HG03354 (cell line): ENCODE results near the gene IPO9.

ENCODE experiments used
- ATAC-seq: cut with Tn5 transposase; IDR thresholded peaks from one replicate; pipeline ENCODE4 v1.9.1; 2021; ENCODE audit warnings: mild to moderate bottlenecking; ENCODE audit not compliant: unreplicated experiment, poor library complexity, severe bottlenecking

The IPO9 gene

DNA sequence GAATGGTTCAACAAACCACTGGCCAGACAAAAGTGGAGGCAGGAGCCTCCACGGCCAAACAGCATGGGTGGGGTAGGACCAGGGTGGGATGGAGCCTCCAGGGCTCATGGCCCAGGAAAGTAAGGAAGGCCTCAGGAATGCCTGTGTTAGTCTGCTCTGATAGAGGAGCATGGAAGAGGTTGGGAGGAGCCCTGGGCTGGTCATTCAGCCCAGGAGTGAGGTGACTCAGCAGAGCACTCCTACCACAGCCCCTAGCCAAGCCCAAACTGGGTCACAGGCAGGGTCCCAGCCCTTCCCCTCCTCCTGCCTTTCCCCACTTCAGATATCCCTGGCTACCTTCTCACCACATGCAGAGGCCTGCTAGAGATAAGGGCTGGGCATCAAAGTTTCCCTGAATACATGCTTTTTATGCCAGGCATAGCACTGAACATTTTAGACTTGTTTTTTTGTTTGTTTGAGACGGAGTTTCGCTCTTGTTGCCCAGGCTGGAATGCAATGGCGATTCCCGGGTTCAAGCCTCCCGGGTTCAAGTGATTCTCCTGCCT, 56.6 kb downstream of the IPO9 start:
- no peak for ATAC-seq

DNA sequence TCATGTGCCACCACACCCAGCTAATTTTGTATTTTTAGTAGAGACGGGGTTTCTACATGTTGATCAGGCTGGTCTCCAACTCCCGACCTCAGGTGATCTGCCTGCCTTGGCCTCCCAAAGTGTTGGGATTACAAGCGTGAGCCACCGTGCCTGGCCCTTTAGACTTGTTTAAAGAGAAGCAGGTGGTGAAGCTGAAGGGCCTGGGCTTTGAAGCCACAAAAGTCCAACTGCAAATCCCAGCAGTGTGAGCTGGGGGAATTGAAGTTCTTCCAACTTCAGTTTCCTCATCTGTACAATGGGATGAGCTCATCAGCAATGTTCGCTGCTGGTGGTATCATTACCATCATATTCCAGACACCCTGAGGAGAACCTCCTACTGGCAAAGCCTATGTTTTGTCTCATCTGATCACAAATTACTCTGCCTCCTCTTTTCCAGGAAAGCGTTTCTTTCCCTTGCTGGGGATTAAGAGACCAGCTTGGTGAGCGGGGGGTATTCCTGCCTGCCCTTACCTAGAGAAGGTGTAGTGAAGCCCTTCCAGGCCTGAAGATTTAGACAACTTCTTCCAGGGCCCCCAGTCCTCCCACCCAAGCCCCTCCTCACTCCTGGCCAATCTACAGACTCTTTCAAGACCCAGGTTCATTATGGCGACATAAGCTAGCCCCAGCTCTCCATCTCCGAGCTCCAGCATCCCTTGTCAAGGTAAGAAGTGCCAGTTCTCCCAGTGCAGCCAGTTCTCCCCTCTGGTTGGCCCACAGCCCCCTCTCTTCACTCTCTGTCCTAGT, 57.3 kb downstream of the IPO9 start:
- ATAC-seq: no peak

- no peak for ATAC-seq
These were observed 58.3 kb downstream of the IPO9 start for GRCh38 chr1:201887116-201887866.

DNA sequence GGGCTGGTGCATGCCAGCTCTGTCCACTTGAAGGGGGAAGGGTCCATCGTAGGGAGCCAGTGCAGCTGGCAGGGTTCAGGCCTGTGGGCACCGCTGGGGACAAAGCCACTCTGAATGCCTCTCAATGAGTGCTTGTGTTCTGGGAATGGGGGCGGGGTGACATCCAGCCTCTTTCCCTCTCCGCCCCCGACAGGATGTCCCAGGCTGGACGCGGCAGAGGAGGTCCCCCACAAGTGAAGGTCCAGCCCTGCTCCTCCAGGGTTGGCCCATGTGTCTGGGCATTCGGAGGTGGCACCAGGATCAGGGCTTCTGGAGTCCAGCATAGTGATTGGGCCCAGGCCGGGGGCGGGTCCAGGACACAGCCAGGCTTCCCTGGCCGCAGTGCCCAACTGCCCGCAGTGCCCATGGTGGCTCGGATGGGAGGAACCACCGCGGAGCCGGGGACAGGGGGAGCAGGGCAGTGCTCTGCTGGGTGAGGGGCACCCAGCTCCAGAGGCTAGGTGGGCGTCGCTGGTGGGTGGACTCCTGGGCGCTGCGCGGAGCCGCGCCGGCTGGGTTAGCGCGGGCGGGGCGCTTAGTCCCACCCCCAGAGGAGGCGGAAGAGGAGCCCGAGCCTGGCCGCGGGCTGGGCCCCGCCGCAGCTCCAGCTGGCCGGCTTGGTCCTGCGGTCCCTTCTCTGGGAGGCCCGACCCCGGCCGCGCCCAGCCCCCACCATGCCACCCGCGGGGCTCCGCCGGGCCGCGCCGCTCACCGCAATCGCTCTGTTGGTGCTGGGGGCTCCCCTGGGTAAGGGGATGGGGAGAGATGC, 59.5 kb downstream of the IPO9 start, which contains the start of gene SHISA4:
Gene SHISA4 (plus strand): TSS at position 617 of the 808 bp plus-strand sequence. CDS start 97 bp downstream, at position 714.
- no peak for ATAC-seq

GRCh38 chr1:201889090-201889968, 60.4 kb downstream of the IPO9 start:
- no peak for ATAC-seq

GRCh38 chr1:201890223-201890622, 61.3 kb downstream of the IPO9 start:
- ATAC-seq: no peak

DNA sequence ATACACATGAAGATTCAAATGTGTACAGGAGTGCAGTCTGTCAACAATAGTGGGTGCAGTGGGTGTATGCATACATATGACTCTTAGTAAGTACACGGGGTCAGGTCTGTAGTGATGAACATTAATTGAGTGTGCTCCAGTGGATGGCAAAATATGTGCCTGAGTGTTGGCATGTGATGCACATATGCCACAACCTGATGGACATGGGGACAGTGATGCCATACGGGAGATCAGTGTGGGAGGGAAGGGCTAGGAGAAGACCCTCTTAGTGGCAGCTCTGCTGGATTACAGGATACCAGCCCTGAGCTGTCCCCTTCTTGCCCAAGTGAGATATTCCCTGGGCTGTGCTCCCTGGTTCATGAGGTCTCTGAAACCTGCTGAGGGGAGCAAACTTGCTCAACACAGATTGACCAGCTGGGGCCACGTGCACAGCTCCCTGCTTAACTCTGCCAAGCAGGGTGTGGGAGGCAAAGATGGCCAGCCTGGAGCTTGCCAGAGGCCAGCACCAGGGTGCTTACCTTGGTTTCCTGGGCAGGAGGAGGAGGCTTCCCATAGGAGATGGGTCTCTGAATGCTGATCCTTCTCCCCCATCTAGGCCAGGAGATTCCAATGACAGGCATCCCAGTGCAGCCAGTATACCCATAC, 62.0 kb downstream of the IPO9 start:
- ATAC-seq: no peak

DNA sequence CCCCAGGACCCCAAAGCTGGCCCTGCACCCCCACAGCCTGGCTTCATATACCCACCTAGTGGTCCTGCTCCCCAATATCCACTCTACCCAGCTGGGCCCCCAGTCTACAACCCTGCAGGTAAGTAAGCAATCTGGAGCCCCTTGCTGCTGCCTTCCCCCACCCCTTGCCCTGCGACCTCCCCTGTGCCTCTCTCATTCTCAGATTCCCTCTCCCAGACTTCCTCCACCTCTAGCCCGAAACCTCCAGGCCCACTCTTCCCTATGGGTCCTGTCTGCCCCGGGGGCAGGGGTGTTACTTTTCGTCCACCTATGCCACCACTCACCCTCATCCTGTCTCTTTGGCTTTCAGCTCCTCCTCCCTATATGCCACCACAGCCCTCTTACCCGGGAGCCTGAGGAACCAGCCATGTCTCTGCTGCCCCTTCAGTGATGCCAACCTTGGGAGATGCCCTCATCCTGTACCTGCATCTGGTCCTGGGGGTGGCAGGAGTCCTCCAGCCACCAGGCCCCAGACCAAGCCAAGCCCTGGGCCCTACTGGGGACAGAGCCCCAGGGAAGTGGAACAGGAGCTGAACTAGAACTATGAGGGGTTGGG, 62.6 kb downstream of the IPO9 start:
- no peak for ATAC-seq

- no peak for ATAC-seq
These were observed 63.3 kb downstream of the IPO9 start for GRCh38 chr1:201892211-201892610.

DNA sequence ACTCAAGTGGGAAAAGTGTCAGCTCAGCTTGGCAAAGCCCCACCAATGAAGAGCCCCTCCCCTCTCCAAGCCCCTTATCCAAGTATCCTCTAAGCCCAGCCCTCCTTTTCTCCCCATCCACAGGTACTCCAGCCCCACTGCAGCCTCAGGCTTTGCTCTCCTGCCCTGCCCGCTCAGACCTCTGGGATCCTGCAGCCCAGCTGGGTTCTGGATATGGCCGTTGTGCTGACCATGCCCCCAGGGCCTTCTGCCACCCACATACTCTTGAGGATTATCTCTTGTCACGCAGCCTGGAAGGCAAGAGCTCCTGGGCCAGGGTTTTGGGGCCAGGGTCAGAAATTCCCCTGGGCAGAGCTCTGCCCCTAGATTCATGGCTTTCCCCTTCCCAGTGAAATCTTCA, 64.5 kb downstream of the IPO9 start:
- ATAC-seq: no peak

- no peak for ATAC-seq
These were observed 65.6 kb downstream of the IPO9 start for GRCh38 chr1:201894343-201895119.

DNA sequence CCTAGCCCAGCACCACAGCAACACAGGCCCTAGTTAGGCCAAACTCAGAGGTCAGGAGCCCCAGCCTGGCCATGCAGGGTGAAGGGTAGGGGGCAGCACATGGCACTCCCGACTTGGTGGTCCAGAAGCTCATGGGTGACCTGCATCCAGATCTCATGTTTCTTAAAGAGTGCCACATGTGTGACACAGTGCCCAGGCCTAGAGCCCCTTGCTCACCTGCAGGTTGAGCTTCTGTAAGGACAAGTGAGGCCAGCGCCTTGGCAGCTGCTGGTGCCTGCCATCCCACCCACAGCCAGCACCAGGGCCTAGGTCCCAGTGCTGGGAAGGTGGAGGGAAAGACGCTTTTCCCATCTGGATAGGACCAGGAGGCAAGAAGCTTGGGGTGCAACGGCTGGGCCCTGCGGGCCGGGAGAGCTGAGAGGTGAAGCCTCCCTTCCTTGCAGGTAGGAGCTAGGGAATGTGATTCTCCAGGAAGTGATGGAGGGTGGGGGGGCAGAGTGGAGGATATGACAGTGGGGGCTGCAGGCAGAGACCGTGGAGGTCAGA, 66.2 kb downstream of the IPO9 start:
- no peak for ATAC-seq

DNA sequence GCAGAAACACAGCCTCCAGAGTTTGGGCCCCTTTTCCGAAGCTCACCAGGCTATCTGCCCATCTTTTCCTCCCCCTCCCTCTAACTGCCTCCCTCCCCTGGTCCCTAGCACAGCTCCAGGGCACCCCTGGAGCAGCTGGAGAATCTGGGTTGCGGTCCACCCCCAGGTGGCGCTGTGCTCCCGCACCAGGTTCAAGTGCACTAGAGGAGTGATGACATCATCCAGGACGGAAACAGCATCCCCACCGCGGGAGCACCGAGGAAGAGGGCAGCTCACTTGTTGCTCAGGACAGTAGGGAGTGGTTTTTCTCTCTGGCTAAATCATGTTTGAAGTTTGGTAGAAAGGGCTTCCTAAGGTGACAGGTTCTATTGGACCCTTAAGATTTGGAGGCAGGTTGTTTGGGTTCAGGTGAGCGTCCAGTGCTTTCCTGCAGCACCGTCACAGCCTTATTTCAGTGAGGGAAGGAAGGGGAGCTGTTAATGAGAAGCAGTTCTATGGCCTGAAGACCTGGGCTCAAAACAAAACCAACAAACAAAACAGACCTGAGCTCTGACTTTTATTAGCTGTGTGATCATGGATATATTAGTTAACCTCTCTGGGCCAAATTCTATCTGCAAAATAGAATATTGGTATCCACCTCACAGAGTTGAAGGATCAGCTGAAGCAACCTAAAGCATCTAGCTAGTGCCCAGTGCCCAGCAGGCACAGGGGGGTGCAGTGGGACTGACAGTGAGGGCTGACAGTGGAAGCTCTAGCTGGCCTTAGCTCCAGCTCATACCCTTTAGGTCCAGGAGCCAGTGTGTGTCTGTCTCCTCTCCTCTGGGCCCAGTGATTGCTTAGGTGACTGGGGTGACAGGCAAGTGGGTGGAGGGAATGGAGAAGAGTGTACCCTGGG, 67.2 kb downstream of the IPO9 start:
- peak; percentile 86 for ATAC-seq

- no peak for ATAC-seq
These were observed 68.0 kb downstream of the IPO9 start for GRCh38 chr1:201896951-201897391.

DNA sequence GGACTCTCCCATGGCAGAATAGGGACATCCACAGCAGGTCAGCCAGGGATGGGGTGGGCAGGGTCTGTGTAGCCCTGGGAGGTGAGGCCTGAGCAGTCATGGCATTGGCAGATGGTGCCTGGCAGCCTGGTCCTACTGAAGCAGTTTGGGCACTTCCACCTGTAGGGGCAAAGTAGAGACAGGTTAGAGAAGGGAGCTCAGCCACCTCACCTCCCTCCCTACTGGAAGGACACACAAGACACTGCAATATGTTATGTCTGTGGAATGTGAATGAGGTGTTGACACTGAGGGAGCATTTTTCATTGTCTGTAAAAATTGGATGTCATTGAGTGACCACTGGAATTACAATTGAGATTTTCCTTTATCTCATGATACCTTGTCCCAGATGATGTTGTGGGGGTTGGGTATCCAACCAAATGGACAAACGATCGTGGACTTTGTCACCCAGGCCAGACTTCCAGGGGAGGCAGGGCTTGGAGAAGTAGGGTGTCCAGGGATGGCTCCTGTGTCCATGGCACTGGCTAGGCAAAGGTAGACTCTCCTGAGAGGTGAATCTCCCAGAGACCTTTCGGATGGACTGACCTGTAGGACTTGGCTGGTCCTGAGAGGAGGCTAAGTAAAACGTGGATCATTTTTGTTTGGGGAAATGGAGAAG, 69.4 kb downstream of the IPO9 start:
- ATAC-seq: no peak

DNA sequence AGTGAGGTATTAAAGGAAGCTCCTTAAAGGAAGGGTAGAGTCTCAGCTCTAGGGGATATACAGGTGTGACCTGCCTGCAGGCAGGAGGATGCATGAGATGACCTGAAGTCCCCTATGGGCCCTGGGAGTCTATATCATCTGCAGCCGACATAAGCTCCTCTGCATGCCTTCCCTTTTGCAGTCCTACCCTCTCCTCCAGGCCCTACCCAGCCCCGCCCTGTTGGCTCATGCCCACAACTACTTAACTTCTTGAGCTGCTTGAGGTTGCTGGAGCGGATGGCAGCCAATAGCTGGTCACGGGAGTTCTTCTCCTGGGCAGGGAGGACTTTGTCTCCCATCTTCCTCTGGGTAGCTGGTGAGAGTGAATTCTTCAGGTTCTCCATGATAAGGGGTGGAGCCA, 70.0 kb downstream of the IPO9 start:
- ATAC-seq: no peak
